Measurements from ENCODE around the gene NADSYN1.
"Not testable (repeated sequence)": the region's sequence is repeated elsewhere in the genome, so short reads cannot be mapped to it uniquely, and the experiment has no call there.

NADSYN1 gene

GRCh38 chr11:71453037-71453917, at the start of gene NADSYN1:
Gene NADSYN1 (plus strand): TSS chr11:71453203. CDS start chr11:71453297, 94 bp downstream.
- DNase-seq: peak; percentile 94

DNA sequence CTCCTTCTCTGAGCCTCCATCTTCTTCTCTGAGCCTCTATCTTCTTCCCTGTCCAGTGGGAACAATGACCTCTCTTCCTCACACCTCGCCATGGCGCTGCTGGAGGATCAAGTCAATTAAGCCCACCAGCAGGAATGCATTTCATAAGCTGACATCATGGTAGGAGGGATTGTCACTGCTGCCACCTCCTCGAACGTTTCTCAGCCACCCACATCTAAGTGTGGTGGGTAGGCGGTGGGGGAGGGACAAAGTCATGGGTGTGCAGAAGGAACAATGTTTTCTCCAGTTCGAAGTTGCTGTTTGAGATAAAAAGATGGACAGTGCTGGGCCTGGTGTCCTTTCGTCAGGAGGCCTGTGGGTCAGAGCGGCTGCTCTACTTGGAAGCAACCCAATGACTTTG, 48.8 kb upstream of the NADSYN1 start:
- no peak for DNase-seq

DNA sequence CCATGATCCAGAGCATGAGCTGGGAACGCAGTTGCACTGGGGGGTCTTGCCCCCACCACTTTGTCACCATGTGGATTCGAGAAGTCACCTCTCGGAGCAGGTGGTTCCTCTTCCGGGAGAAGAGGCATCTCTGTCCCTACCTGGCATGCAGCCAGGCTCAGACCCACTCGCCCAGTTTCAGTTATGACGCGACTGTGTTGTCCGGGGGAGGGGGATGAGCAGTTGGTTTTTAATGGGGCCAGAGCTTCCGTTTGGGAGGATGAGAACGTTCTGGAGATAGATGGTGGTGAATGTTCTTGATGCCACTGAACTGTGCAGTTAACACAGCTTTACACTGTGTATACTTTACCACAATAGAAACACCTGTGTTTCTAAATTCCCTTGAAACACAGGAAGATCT, 46.3 kb upstream of the NADSYN1 start:
- no peak for DNase-seq

GRCh38 chr11:71407356-71407755, 45.6 kb upstream of the NADSYN1 start:
- DNase-seq: no peak

DNA sequence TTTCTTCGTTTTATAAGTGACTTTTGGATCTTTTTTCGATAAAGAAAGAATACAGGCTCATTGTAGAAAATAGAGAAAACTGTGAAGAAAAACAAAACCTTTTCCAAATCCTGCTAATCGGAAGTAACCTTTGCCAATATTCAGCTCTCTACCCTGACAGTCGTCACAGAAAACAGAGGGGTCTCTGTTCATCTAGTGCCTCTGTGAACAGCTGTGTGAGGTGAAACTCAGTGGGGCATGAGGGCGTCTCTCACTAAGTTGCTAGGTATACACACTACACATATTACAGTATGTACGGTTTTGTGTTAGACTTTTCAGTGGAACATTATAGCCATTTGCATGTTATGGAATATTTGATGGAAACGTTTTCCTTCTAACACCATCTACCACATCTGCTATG, 44.2 kb upstream of the NADSYN1 start:
- no peak for DNase-seq

DNA sequence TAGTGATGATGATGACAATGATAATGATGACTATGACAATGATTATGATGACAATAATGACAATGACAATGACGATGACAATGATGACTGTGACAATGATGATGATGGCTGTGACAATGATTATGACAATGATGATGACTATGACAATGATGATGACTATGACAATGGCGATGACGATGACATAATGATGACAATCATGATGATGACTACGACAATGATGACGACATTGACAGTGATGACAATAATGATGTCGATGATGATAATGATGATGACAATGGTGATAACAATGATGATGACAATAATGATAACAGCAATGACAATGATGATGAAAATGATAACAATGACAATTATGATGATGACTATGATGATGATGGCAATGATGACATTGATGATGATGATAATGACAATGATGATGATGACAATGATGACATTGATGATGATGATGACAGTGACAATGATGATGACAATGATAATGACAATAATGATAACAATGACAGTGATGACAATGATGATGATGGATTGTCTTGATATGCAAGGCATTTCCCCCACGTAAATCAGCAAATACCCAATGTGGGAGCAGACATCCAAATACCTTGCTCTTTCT, 42.5 kb upstream of the NADSYN1 start:
- no peak for DNase-seq

DNA sequence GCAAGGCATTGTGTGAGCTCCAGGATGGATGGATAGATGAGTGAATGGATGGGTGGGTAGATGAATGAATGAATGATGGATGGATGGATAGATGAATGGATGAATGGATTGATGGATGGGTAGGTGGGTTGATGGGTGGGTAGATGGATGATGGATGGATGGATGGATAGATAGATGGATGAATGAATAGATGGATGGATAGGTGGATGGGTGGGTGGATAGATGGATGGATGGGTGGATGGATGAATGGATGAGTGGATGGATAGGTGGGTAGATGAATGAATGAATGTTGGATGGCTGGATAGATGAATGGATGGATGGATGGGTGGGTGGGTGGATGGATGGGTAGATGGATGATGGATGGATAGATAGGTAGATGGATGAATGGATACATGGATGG, 38.4 kb upstream of the NADSYN1 start:
- DNase-seq: no peak

GRCh38 chr11:71418643-71419042, 34.4 kb upstream of the NADSYN1 start:
- DNase-seq: no peak

- DNase-seq: peak; percentile 46
These were observed 32.4 kb upstream of the NADSYN1 start for GRCh38 chr11:71420455-71421241.

DNA sequence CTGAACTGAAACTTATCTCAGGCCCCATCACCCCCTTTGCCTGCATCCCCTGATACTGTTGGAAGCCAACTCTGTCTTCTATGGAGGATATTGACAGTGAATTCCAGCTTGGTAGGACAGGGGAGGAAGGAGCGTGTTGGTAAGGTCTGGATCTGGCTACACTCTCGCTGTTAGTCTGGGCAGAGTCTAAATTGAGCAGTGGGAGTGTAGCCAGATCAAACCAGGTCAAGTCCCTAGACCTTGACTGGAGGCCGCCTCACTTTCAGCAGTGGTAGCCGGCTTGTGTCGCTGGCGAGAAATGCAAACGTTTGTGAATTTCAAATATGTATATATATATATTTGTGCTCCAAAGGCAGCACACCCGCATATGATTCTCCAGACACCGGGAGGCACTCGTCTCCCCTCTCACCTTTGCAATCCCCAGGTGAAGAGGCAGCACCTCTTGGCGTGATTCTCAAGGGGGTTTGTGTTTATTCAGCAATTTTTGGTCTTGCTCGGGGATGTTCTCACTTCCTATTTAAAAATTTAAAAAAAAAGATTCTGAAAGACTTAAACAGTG, 31.5 kb upstream of the NADSYN1 start:
- no peak for DNase-seq

DNA sequence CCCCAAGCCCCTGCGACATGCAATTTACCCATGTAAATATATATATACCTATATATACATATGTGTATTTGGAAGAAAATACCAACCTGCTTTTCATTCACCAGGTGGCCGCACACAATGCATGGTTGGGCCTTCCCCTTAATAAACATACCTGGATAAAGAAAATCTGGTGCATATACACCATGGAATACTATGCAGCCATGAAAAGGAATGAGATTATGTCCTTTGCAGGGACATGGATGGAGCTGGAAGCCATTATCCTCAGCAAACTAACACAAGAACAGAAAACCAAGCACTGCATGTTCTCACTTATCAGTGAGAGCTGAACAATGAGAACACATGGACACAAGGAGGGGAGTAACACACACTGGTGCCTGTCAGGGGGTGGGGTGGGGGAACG, 30.7 kb upstream of the NADSYN1 start:
- DNase-seq: not testable (repeated sequence)

GRCh38 chr11:71423181-71423790, 29.7 kb upstream of the NADSYN1 start:
- DNase-seq: no peak

GRCh38 chr11:71425409-71425808, 27.6 kb upstream of the NADSYN1 start:
- no peak for DNase-seq

GRCh38 chr11:71425860-71426259, 27.1 kb upstream of the NADSYN1 start:
- no peak for DNase-seq

DNA sequence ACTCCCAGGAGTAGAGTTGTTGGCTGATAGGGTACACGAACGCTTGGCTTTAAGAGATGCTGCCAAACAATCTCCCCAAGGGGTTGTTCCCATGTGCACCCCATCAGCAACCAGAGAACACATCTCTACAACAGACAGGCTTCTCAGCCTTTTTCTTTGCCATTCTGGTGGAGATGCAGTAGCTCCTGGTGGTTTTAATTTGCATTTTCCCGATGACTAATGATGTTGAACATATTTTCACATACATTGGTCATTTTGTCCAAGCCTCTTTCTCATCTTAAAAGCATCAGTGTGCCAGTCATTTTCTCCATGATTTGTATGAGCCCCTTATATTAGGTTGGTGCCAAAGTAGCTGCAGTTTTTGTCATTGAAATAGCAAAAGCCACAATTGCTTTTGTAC, 26.6 kb upstream of the NADSYN1 start:
- DNase-seq: no peak

GRCh38 chr11:71428861-71429435, 24.1 kb upstream of the NADSYN1 start:
- no peak for DNase-seq

- DNase-seq: no peak
These were observed 23.3 kb upstream of the NADSYN1 start for GRCh38 chr11:71429701-71430100.

DNA sequence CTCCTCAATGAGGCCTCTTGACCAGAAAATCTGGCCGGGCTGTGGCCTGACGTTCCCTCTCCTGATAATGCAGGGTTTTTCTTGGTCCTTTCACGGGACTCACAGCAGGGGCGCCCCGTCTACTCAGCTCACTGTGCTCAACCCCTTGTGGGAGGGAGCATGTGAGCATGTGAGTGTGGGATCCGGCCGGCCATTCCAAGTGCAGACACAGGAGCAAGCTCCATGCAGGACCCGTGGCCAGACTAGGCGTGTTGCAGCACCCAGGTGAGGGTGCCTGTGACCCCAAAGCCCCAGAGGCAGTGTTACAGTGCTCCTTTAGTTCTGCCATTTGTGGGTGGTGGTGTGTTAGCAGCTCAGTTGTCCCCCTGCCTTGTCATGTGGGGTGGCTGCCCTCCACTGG, 22.8 kb upstream of the NADSYN1 start:
- no peak for DNase-seq

DNA sequence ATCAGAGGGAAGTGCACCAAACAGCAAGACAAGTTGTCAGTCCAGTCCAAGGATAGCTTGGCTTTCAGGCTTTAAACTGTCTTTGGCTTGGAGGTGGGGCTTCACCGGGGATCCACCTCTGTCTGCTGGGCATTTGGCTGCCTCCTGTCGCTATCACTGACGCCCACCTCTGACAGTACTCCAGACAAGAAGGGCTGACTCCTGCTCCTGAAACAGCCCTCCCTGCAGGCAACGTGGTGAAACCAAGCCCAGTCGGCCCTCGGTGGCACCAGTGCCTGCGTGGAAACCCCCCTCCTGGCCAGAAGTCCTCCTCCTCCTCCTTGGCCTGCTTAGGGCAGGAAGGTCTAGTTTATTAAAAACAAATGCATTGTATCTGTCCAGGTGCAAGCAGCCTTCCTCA, 21.7 kb upstream of the NADSYN1 start:
- DNase-seq: no peak

GRCh38 chr11:71432761-71433647, 20.0 kb upstream of the NADSYN1 start:
- DNase-seq: no peak

- DNase-seq: no peak
These were observed 19.2 kb upstream of the NADSYN1 start for GRCh38 chr11:71433648-71434450.

Measured in EL (cell line).